Adipocyte (in vitro differentiated cells): Measurements from ENCODE around the gene INPP4A.

Source experiments
- DNase-seq: peaks from one replicate; pipeline ENCODE4 v3.0.0-alpha.2; 2015; ENCODE audit warnings: low read depth
- H3K27me3 ChIP-seq: replicated peaks from 2 replicates; pipeline ENCODE4 v1.7.0; 2013; ENCODE audit warnings: mild to moderate bottlenecking, low read length, moderate library complexity; ENCODE audit not compliant: control insufficient read depth, insufficient read depth
- H3K36me3 ChIP-seq: 2 replicates; pipeline ENCODE4 v1.7.0; 2013; ENCODE audit warnings: low read length, mild to moderate bottlenecking, moderate library complexity; ENCODE audit not compliant: control insufficient read depth, insufficient read depth, severe bottlenecking
- H3K4me1 ChIP-seq: 2 replicates; pipeline ENCODE4 v1.7.0; 2013; ENCODE audit warnings: mild to moderate bottlenecking, low read length, moderate library complexity; ENCODE audit not compliant: control insufficient read depth, insufficient read depth
- H3K4me3 ChIP-seq: 2 replicates; pipeline ENCODE4 v1.7.0; 2013; ENCODE audit warnings: mild to moderate bottlenecking, low read length, moderate library complexity
- H3K9ac ChIP-seq: 2 replicates; pipeline ENCODE4 v1.7.0; 2013; ENCODE audit warnings: mild to moderate bottlenecking, low read length, moderate library complexity
- H3K9me3 ChIP-seq: 2 replicates; pipeline ENCODE4 v1.7.0; 2013; ENCODE audit warnings: mild to moderate bottlenecking, low read length, moderate library complexity; ENCODE audit not compliant: control insufficient read depth

The INPP4A gene

GRCh38 chr2:98489486-98489885 is 44.8 kb downstream of the INPP4A start:
- DNase-seq: no peak
- Histone ChIP-seq H3K9ac (no peak overlapping the region), H3K9me3 (no peaks in the 10 kb centered on the region), H3K4me3 (no peak overlapping the region), H3K4me1 (peaks cover 15% of the 10 kb centered on the region), H3K27me3 (no peaks in the 10 kb centered on the region), H3K36me3 (no peaks in the 10 kb centered on the region)

GRCh38 chr2:98489971-98490962 is 45.6 kb downstream of the INPP4A start:
- Histone ChIP-seq H3K9ac (no peak overlapping the region), H3K9me3 (no peaks in the 10 kb centered on the region), H3K4me1 (peaks cover 15% of the 10 kb centered on the region), H3K27me3 (no peaks in the 10 kb centered on the region), H3K4me3 (no peak overlapping the region), H3K36me3 (no peaks in the 10 kb centered on the region)
- DNase-seq: no peak

DNA sequence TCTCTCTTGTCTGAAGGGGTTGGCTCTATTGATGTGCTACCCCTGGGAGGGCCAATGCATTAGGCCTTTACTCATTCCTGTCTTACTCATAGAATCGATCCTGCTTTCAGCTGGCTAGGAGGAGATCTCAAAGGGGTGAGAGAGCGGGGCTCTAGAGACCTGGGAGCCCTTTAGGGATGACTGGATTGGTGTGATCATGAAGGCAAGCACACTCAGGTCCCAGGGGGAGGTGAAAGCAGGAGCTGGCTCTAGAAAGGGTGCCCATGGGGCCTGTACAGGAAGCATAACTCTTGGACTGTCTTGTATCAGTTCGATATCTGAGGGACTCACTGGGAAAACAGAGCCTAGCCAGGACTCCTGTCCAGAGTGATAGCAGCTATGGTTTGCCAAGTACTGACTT is 47.8 kb downstream of the INPP4A start:
- Histone ChIP-seq H3K9me3 (no peaks in the 10 kb centered on the region), H3K27me3 (no peaks in the 10 kb centered on the region), H3K9ac (no peak overlapping the region), H3K4me3 (no peak overlapping the region), H3K4me1 (peaks cover 15% of the 10 kb centered on the region), H3K36me3 (no peaks in the 10 kb centered on the region)
- DNase-seq: no peak

DNA sequence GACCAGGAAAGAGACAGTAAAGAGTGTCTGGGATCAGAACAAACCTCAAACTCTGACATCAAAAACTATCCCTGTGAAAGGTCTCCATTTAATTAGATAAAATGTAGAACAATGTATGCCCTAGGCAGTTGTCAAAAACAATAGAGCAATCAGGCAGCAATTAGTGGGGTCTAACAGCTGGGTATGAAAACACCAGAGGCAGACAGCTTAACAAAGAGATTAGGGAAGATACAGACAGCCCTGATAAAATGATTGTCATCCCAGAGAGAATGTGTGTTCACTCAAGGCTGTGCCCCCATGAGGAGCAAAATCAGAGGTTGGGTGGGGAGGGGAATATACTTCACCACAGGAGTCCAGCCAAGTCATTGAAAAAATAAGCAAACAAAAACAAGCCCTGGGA is 50.0 kb downstream of the INPP4A start:
- H3K9ac ChIP-seq: no peak overlapping the region
- H3K36me3 ChIP-seq: no peaks in the 10 kb centered on the region
- peaks cover 6% of the 10 kb centered on the region for H3K4me1 ChIP-seq
- DNase-seq: no peak
- H3K9me3 ChIP-seq: no peaks in the 10 kb centered on the region
- H3K4me3 ChIP-seq: no peak overlapping the region
- H3K27me3 ChIP-seq: no peaks in the 10 kb centered on the region

GRCh38 chr2:98496750-98497493 is 52.3 kb downstream of the INPP4A start:
- H3K4me3 ChIP-seq: no peak overlapping the region

GRCh38 chr2:98498703-98499440 is 54.2 kb downstream of the INPP4A start:
- Histone ChIP-seq H3K9ac (no peak overlapping the region), H3K4me3 (no peak overlapping the region), H3K36me3 (no peaks in the 10 kb centered on the region), H3K4me1 (peaks cover 22% of the 10 kb centered on the region), H3K27me3 (no peaks in the 10 kb centered on the region), H3K9me3 (no peaks in the 10 kb centered on the region)
- no peak for DNase-seq

More at GRCh38 chr2:98496750-98497493, 52.3 kb downstream of the INPP4A start:
- H3K9ac ChIP-seq: no peak overlapping the region
- no peak for DNase-seq
- no peaks in the 10 kb centered on the region for H3K9me3 ChIP-seq
- H3K36me3 ChIP-seq: no peaks in the 10 kb centered on the region
- H3K27me3 ChIP-seq: no peaks in the 10 kb centered on the region
- peaks cover 4% of the 10 kb centered on the region for H3K4me1 ChIP-seq

DNA sequence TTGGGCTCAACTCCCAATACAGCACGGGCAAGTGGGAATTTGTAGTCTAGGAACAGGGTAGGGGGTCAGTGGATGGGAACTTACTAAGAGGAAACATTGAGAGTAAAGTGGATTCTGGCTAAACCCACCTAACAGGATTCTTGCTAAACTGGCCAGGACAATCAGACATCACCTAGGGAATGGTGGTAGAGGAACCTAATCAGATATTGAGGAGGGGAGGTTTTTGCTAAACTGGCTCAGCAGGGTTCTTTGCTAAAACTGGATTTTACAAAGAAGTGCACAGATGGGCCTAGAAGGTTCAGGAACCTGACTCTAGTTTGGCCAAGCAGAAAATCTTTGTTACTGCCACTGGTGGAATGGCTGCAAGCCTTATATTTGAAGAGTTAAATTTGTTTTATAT is 55.9 kb downstream of the INPP4A start:
- H3K9ac ChIP-seq: no peak overlapping the region
- no peak overlapping the region for H3K4me3 ChIP-seq
- no peaks in the 10 kb centered on the region for H3K27me3 ChIP-seq
- DNase-seq: no peak
- no peaks in the 10 kb centered on the region for H3K9me3 ChIP-seq
- H3K4me1 ChIP-seq: peaks cover 35% of the 10 kb centered on the region
- no peaks in the 10 kb centered on the region for H3K36me3 ChIP-seq

GRCh38 chr2:98501223-98501622 is 56.6 kb downstream of the INPP4A start:
- no peak overlapping the region for H3K4me3 ChIP-seq
- DNase-seq: no peak
- H3K27me3 ChIP-seq: no peaks in the 10 kb centered on the region
- no peaks in the 10 kb centered on the region for H3K36me3 ChIP-seq
- H3K4me1 ChIP-seq: peaks cover 42% of the 10 kb centered on the region
- H3K9me3 ChIP-seq: no peaks in the 10 kb centered on the region
- no peak overlapping the region for H3K9ac ChIP-seq

- no peak for DNase-seq
- Histone ChIP-seq H3K9ac (no peak overlapping the region), H3K4me3 (no peak overlapping the region), H3K27me3 (no peaks in the 10 kb centered on the region), H3K4me1 (peaks cover 44% of the 10 kb centered on the region), H3K9me3 (no peaks in the 10 kb centered on the region), H3K36me3 (no peaks in the 10 kb centered on the region)
These were observed 57.2 kb downstream of the INPP4A start for GRCh38 chr2:98501876-98502275.

DNA sequence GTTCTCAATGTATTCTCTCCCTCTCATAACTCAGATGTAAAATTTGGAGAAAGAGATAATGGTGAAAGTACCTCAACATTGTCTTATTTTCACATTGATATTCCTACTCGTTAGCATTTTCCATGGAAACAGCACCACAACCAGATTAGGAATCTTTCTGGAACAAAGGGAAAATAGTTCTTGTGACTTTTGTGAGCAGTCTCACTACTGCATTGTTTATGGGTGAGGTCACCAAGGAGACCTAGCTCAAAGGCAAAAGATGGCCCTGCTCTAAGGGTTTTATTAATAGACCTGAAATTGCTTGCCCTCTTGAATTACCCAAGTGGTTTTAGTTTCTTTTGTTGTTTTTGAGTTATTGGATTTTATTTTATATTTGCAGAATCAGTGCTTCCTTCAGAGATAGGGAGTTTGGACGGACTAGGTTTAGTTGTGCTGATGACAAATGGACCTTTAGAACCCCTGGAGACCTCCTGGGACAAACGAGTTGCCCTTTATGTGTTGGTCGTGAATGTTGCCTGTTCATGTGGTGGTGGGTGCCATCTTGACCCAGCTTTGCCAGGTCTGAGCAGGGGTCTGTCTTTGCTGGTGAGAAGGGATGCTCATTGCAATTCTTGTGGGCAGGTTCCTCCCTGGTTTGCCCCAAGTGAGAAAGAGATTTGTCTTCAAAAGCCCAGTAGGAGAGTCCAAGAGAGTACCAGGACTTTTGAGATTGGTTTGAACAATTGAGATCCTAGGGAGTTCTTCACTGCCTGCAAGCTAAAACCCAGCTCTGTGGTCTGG is 58.1 kb downstream of the INPP4A start:
- peaks cover 44% of the 10 kb centered on the region for H3K4me1 ChIP-seq
- H3K27me3 ChIP-seq: no peaks in the 10 kb centered on the region
- no peaks in the 10 kb centered on the region for H3K9me3 ChIP-seq
- H3K4me3 ChIP-seq: no peak overlapping the region
- H3K9ac ChIP-seq: no peak overlapping the region
- DNase-seq: peak; percentile 59
- H3K36me3 ChIP-seq: no peaks in the 10 kb centered on the region
